Right forelimb (tissue), 1 donor: Measurements from ENCODE around the gene SPAG6.
"Not testable (repeated sequence)": the region's sequence is repeated elsewhere in the genome, so short reads cannot be mapped to it uniquely, and the experiment has no call there.

Source experiments
- DNase-seq: peaks from one replicate; pipeline ENCODE4 v3.0.0-alpha.2; 2018

The SPAG6 gene

GRCh38 chr10:22343731-22344130, 1.6 kb upstream of the SPAG6 start:
- no peak for DNase-seq

GRCh38 chr10:22344249-22344648, 1.0 kb upstream of the SPAG6 start:
- no peak for DNase-seq

GRCh38 chr10:22344781-22345300, 455 bp upstream of the SPAG6 start:
- DNase-seq = no peak

- no peak for DNase-seq
Measured at GRCh38 chr10:22346096-22346661, 883 bp downstream of the SPAG6 start.

- no peak for DNase-seq
Measured at GRCh38 chr10:22349755-22350154, 4.5 kb downstream of the SPAG6 start.

- no peak for DNase-seq
Measured at GRCh38 chr10:22351131-22351703, 5.9 kb downstream of the SPAG6 start.

GRCh38 chr10:22356324-22356873, 11.1 kb downstream of the SPAG6 start:
- DNase-seq = no peak

GRCh38 chr10:22357770-22358169, 12.5 kb downstream of the SPAG6 start:
- DNase-seq = not testable (repeated sequence)

- no peak for DNase-seq
Measured at GRCh38 chr10:22363305-22363704, 18.0 kb downstream of the SPAG6 start.

GRCh38 chr10:22364407-22365140, 19.3 kb downstream of the SPAG6 start:
- DNase-seq = no peak

- DNase-seq = no peak
Measured at GRCh38 chr10:22365233-22365632, 19.9 kb downstream of the SPAG6 start.

GRCh38 chr10:22365644-22366434, 20.5 kb downstream of the SPAG6 start:
- DNase-seq = no peak

- DNase-seq = no peak
Measured at GRCh38 chr10:22366435-22366703, 21.1 kb downstream of the SPAG6 start.

GRCh38 chr10:22366771-22367170, 21.5 kb downstream of the SPAG6 start:
- no peak for DNase-seq

GRCh38 chr10:22367471-22367870, 22.2 kb downstream of the SPAG6 start:
- DNase-seq = no peak

GRCh38 chr10:22368402-22368801, 23.1 kb downstream of the SPAG6 start:
- DNase-seq = no peak

GRCh38 chr10:22368981-22369380, 23.7 kb downstream of the SPAG6 start:
- no peak for DNase-seq

- DNase-seq = no peak
Measured at GRCh38 chr10:22369434-22370072, 24.3 kb downstream of the SPAG6 start.

- DNase-seq = no peak
Measured at GRCh38 chr10:22370320-22370719, 25.0 kb downstream of the SPAG6 start.

- no peak for DNase-seq
Measured at GRCh38 chr10:22372298-22372697, 27.0 kb downstream of the SPAG6 start.

- no peak for DNase-seq
Measured at GRCh38 chr10:22372917-22373316, 27.6 kb downstream of the SPAG6 start.

- no peak for DNase-seq
Measured at GRCh38 chr10:22374489-22375126, 29.3 kb downstream of the SPAG6 start.
